Right lobe of liver (tissue), 4 donors: ENCODE measurements around the gene CEP128.

Experiments
- CTCF ChIP-seq, 4 donors: fragments of 200-600 bp in 3 of 4; fragments of 450-650 bp in 1 of 4; IDR thresholded peaks; one replicate each; pipeline versions ENCODE4 v1.5.1 to v1.8.0; 2016 to 2022; ENCODE audit warnings: antibody characterized with exemption in 4 of 4, mild to moderate bottlenecking in 2 of 4
- POLR2A ChIP-seq: fragments of 450-650 bp; IDR thresholded peaks from one replicate; pipeline ENCODE4 v1.6.1; 2017; ENCODE audit warnings: antibody characterized with exemption, mild to moderate bottlenecking
- donor health status: DM: no; HTN: no; CAD: no.
- donor health status: DM: no; HTN: no; CAD: no.
- donor health status: DM: no; HTN: yes; CAD: no.

- TF ChIP-seq CTCF (IDR thresholded peaks at IDR 0.05) (no peak), POLR2A (no peak)
These were observed 14.6 kb upstream of the CEP128 start for GRCh38 chr14:80956102-80956501.
